GM23338 (cell line): ENCODE results near the gene CGB3.

Experiments used
- CTCF ChIP-seq, 2 experiments: fragments of 200-600 bp in 1 of 2; sonication (generic) in 1 of 2; conservative IDR thresholded peaks; 2 replicates each; pipeline versions ENCODE4 v1.5.1 to v1.6.1; 2016 to 2017; ENCODE audit warnings: antibody characterized with exemption in 2 of 2, low read depth in 2 of 2, mild to moderate bottlenecking in 2 of 2, moderate library complexity in 1 of 2
- EZH2 ChIP-seq: fragments of 200-600 bp; sonication (generic); IDR thresholded peaks from one replicate; pipeline ENCODE4 v1.8.0; 2017; ENCODE audit warnings: antibody characterized with exemption, mild to moderate bottlenecking, low read depth; ENCODE audit not compliant: unreplicated experiment
- EZH2phosphoT487 ChIP-seq: fragments of 200-600 bp; sonication (generic); IDR thresholded peaks from one replicate; pipeline ENCODE4 v1.8.1; 2018; ENCODE audit warnings: antibody characterized with exemption; ENCODE audit not compliant: unreplicated experiment
- JUNB ChIP-seq: IDR thresholded peaks from one replicate; pipeline ENCODE4 v1.6.1; 2016; ENCODE audit warnings: antibody characterized with exemption; ENCODE audit not compliant: unreplicated experiment
- NANOG ChIP-seq: IDR thresholded peaks from 2 replicates; pipeline ENCODE4 v1.6.1; 2016; ENCODE audit warnings: antibody characterized with exemption, borderline replicate concordance
- POLR2AphosphoS5 ChIP-seq: IDR thresholded peaks from 2 replicates; pipeline ENCODE4 v1.6.1; 2016; ENCODE audit warnings: antibody characterized with exemption, low read depth
- REST ChIP-seq: IDR thresholded peaks from one replicate; pipeline ENCODE4 v1.6.1; 2018; ENCODE audit warnings: antibody characterized with exemption; ENCODE audit not compliant: unreplicated experiment
- STAT1 ChIP-seq: IDR thresholded peaks from one replicate; pipeline ENCODE4 v1.6.1; 2016; ENCODE audit warnings: antibody characterized with exemption; ENCODE audit not compliant: unreplicated experiment
- ZNF331 ChIP-seq: fragments of 250-450 bp; sonication (Bioruptor Pico); IDR thresholded peaks from 2 replicates; pipeline ENCODE4 v1.5.0; 2020; ENCODE audit warnings: low read depth, mild to moderate bottlenecking, moderate library complexity
- ZNF462 ChIP-seq: fragments of 250-450 bp; sonication (Bioruptor Pico); IDR thresholded peaks from 2 replicates; pipeline ENCODE4 v1.5.0; 2020; ENCODE audit warnings: mild to moderate bottlenecking, moderate library complexity

- TF ChIP-seq CTCF (conservative IDR thresholded peaks at IDR 0.05; ENCODE audit: low read depth in 2 of 2) = no peak
- no peak for TF ChIP-seq POLR2AphosphoS5
- no peak for TF ChIP-seq EZH2phosphoT487
- TF ChIP-seq EZH2 = no peak
- no peak for TF ChIP-seq ZNF331 (CRISPR knock-in tag)
- TF ChIP-seq JUNB = no peak
- no peak for TF ChIP-seq NANOG
- no peak for TF ChIP-seq STAT1
- no peak for TF ChIP-seq ZNF462 (CRISPR knock-in tag)
- no peak for TF ChIP-seq REST
Measured at GRCh38 chr19:48982280-48982679, 41.9 kb downstream of the CGB3 start.
